LNCAP (cell line): ENCODE measurements around the gene VPS41.

ENCODE experiments used
- CTCF ChIP-seq: fragments of 450-650 bp; IDR thresholded peaks from 2 replicates; pipeline ENCODE4 v1.5.1; 2017; ENCODE audit warnings: mild to moderate bottlenecking

The VPS41 gene

GRCh38 chr7:38838725-38839385 is 70.1 kb downstream of the VPS41 start:
- TF ChIP-seq CTCF, result no peak

GRCh38 chr7:38834357-38834756 is 74.6 kb downstream of the VPS41 start:
- no peak for TF ChIP-seq CTCF

DNA sequence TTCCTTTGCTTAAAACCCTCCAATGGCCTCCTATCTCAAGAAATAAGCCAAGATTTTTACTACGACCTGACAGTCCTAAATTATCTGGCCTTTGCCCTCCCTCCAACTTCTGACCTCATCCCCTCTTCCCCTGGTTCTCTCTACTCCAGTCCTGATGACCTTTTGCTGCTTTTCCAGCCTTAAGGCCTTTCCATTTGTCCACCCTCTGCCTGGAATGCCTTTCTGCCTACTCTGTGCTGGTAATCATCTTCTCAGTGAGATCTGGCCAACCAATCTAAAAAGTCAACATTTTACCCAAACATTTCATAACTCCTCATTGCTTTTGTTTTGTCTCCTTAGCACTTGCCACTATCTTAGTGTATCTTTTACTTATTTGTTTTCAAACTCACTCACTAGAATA is 75.7 kb downstream of the VPS41 start:
- TF ChIP-seq CTCF, result no peak

DNA sequence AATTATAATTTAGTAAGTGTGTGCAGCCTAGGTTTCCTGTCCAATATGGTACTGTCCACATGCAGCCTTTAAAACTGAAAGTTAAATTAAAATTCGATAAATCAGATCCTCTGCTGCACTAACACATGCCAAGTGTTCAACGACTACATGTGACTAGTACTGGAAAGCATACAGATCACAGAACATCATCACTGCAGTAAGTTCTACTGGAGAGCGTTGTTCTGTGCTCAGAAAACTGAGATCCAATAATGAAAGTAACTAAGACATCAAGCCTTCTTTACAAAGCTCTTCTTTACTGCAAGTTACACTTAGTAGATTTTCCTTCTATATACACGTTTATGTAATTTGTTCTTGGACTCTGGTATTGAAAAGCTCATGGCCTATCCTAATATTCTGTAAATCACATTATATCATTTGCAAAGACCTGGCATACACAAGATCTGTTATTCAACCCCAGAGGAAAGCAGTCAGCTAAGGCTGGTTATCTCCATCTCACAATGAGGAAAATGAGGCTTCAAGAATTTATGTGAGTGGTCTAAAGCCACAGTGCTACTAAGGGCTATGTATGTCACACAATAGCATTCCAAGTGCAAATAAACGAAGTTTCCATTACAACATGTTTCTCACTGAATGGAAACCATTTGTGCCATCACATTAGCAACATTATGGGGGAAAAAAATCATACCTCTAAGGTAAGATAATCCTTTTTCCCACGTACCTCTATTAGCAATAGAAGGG is 77.6 kb downstream of the VPS41 start:
- TF ChIP-seq CTCF, result no peak

- no peak for TF ChIP-seq CTCF
Observed at GRCh38 chr7:38830826-38831225, 78.2 kb downstream of the VPS41 start.

GRCh38 chr7:38829488-38830165 is 79.4 kb downstream of the VPS41 start:
- TF ChIP-seq CTCF, result no peak

DNA sequence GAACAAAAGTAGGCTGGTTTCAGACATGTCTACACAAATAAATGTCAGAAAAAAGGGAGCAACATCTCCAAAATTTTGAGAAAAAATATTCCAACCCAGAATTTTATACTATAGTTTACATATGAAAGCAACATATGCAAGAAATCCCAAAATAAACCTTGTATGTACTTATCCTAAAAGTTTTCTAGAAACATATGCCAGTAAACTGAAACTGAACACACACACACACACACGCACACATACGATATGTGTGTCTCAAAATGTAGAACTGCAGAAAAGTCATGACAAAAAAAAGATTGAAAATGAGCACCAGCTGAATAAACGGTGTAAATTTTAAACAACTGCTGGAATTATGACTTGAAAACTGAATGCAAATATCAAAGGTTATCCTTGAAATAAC is 81.0 kb downstream of the VPS41 start:
- no peak for TF ChIP-seq CTCF
